ENCODE data around the gene HYAL2. TPM values are rescaled to one million over a fixed set of nuclear protein-coding genes. Genes with fewer than 3 reads are reported as not detected.

Gene HYAL2
- total RNA-seq, 1 experiment from 2014 or later, result 35.7 TPM

DNA sequence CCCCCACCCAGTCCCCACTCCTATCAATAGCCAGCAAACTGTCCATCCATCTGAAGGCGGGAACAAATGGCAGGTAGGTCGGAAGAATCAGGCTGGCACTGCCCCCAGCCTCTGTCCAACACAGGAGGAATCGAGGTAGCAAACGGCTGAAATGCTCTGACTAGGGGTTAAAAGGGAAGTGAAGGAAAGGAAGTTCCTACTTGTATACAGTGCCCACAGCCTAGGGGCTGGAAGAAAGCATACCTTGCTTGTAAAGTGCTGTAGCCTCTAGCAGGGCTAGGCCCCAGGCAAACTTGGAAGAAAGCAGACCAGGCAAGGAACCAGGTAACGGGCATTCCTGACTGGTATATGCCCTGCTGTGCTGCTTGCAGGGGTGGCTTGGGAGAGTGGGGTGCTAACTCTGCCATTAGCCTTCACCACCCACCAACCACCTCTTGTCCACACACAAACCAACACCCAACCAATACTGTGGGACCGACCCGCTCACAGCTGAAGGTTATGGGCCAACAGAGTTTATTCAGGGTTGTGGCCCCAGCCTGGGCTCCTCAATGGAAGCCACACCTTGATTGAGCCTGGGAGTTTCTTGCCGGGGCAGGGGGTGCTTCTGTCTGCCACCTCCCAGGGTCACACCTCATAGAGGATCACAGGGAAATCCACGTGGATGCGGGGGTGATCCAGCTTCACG, 3.1 kb upstream of the HYAL2 start:
- Mint-ChIP-seq H3K4me1 (ENCODE audit: low read depth, unreplicated experiment) (no peaks in the 10 kb centered on the region), H3K4me3 (ENCODE audit: low read depth, unreplicated experiment) (no peak overlapping the region), H3K27ac (ENCODE audit: unreplicated experiment) (no peak overlapping the region), H3K36me3 (ENCODE audit: insufficient read depth, unreplicated experiment) (peaks cover 45% of the 10 kb centered on the region), H3K27me3 (ENCODE audit: unreplicated experiment) (no peaks in the 10 kb centered on the region), H3K9me3 (ENCODE audit: low read depth, unreplicated experiment) (no peaks in the 10 kb centered on the region)
- DNase-seq, result no peak
- no TSS peak for BruUV-seq (replicated peaks)
- CTCF ChIA-PET, result interaction anchor here (1.0 to 1.6 kb wide), 2 partner anchors 23 to 26 kb away, joined by 4 to 7 read pairs; partner anchors contain the start of genes HYAL1, HYAL3 and NAA80
- TF ChIP-seq, protein P1, sequence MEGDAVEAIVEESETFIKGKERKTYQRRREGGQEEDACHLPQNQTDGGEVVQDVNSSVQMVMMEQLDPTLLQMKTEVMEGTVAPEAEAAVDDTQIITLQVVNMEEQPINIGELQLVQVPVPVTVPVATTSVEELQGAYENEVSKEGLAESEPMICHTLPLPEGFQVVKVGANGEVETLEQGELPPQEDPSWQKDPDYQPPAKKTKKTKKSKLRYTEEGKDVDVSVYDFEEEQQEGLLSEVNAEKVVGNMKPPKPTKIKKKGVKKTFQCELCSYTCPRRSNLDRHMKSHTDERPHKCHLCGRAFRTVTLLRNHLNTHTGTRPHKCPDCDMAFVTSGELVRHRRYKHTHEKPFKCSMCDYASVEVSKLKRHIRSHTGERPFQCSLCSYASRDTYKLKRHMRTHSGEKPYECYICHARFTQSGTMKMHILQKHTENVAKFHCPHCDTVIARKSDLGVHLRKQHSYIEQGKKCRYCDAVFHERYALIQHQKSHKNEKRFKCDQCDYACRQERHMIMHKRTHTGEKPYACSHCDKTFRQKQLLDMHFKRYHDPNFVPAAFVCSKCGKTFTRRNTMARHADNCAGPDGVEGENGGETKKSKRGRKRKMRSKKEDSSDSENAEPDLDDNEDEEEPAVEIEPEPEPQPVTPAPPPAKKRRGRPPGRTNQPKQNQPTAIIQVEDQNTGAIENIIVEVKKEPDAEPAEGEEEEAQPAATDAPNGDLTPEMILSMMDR (IDR thresholded peaks at IDR 0.05; ENCODE audit: unreplicated experiment), result no peak
- intact Hi-C loops (cut with micrococcal nuclease; ENCODE audit: unreplicated experiment), result loop anchor here (10.0 kb wide), 1 partner anchor 51 kb away; the partner anchor contains the start of gene LSMEM2

DNA sequence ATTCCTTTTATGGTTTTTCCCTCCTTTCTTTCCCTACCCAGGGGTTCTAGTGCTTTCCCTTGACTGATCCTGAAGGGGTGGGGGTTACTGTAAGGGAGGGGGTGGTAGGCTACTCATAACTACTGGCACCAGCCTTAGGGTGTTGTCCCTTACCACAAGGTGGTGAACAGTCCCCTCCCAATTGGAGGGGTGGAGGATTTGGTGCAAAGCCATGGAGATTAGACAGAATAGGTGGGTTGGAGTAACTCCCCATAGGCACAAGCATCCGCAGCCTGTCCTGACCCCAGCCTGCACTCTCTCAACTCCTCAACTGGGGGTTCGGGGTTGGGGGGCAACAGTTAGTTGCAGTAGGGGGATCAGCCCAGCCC, 2.6 kb upstream of the HYAL2 start:
- H3K9me3 Mint-ChIP-seq (ENCODE audit: low read depth, unreplicated experiment), result no peaks in the 10 kb centered on the region
- no TSS peak for BruUV-seq (replicated peaks)
- no peak overlapping the region for H3K4me3 Mint-ChIP-seq (ENCODE audit: low read depth, unreplicated experiment)
- peaks cover 45% of the 10 kb centered on the region for H3K36me3 Mint-ChIP-seq (ENCODE audit: insufficient read depth, unreplicated experiment)
- H3K27me3 Mint-ChIP-seq (ENCODE audit: unreplicated experiment), result no peaks in the 10 kb centered on the region
- no peaks in the 10 kb centered on the region for H3K4me1 Mint-ChIP-seq (ENCODE audit: low read depth, unreplicated experiment)
- CTCF ChIA-PET, result interaction anchor here (1.0 to 1.6 kb wide), 2 partner anchors 22 to 26 kb away, joined by 4 to 7 read pairs; partner anchors contain the start of genes HYAL1, HYAL3 and NAA80
- DNase-seq, result no peak
- H3K27ac Mint-ChIP-seq (ENCODE audit: unreplicated experiment), result no peak overlapping the region
- intact Hi-C loops (cut with micrococcal nuclease; ENCODE audit: unreplicated experiment), result loop anchor here (10.0 kb wide), 1 partner anchor 50 kb away; the partner anchor contains the start of gene LSMEM2
- TF ChIP-seq, protein P1 (IDR thresholded peaks at IDR 0.05; ENCODE audit: unreplicated experiment), result no peak

DNA sequence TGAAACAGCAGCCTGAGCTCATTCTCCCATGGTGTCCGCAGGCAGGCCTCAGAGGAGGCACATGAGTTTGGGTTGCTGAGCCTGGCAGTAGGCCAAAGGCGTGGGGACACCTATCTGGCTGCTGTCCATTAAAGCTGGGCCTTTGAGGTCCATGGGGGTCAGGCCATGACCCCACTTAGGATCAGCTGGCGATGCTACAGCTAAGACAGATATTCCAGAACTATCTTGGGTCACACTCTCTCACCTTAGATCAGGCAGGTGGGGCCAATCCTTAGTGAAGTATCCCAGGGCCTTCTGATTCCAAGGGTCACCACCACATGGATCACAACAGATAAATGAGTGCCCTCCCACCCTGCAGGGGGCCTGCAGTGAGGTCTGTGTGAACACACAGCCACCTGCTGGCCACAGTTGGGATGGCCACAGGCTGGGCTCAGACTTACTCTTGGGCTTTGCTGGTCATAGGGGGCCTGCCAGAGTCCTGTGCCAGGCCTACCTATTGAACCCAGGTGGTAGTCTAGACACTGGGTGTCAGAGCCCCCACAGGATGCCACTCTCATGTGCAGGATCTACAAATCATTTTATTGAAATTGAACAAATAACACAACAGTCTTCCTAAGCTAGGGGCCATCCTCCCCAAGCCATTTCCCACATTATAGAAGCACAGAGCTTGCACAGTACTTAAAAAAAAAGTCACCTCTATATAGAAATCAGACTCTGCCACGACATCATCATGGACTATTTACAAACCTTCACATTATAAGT, 2.0 kb upstream of the HYAL2 start:
- TF ChIP-seq, protein P1 (IDR thresholded peaks at IDR 0.05; ENCODE audit: unreplicated experiment), result peak; percentile 89
- Mint-ChIP-seq H3K27me3 (ENCODE audit: unreplicated experiment) (no peaks in the 10 kb centered on the region), H3K4me3 (ENCODE audit: low read depth, unreplicated experiment) (no peak overlapping the region), H3K9me3 (ENCODE audit: low read depth, unreplicated experiment) (no peaks in the 10 kb centered on the region), H3K27ac (ENCODE audit: unreplicated experiment) (no peak overlapping the region), H3K36me3 (ENCODE audit: insufficient read depth, unreplicated experiment) (peaks cover 44% of the 10 kb centered on the region), H3K4me1 (ENCODE audit: low read depth, unreplicated experiment) (no peaks in the 10 kb centered on the region)
- intact Hi-C loops (cut with micrococcal nuclease; ENCODE audit: unreplicated experiment), result loop anchor here (10.0 kb wide), 1 partner anchor 50 kb away; the partner anchor contains the start of gene LSMEM2
- no TSS peak for BruUV-seq (replicated peaks)
- CTCF ChIA-PET, result interaction anchor here (0.7 to 1.6 kb wide), 5 partner anchors 11 to 64 kb away, joined by 4 to 7 read pairs (median 4); partner anchors contain the start of genes HYAL1, HYAL3 and NAA80
- DNase-seq, result peak; percentile 79

DNA sequence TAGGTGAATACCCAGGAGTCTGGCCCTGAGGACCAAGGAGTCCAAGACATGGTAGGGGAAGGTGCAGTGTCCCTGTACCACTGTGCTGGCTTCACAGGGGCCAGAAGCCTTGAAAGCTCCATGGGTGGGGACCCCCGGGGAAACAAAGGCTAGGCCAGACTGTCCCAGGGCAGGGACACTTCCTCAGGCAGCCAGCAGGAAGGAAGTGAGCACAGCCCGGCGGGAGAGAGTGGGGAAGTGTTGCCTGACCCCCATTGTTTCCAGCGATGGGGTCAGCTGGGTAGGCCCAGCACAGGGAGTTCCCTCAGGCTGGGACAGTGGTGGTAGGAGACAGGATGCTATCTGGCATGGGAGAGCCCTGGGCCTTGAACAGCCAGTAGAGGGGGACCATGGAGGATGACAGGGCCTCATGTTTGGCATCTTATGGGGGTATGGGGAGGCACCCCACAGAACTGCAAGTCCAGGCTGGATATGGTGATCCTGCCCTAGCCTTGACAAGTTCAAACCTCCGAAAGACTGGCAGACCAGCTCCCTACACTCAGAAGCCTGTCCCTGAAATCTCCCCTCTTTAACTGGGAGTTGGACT, 1.2 kb upstream of the HYAL2 start:
- no TSS peak for BruUV-seq (replicated peaks)
- no peak overlapping the region for H3K27ac Mint-ChIP-seq (ENCODE audit: unreplicated experiment)
- H3K4me3 Mint-ChIP-seq (ENCODE audit: low read depth, unreplicated experiment), result no peak overlapping the region
- H3K4me1 Mint-ChIP-seq (ENCODE audit: low read depth, unreplicated experiment), result no peaks in the 10 kb centered on the region
- H3K36me3 Mint-ChIP-seq (ENCODE audit: insufficient read depth, unreplicated experiment), result peaks cover 43% of the 10 kb centered on the region
- no peaks in the 10 kb centered on the region for H3K27me3 Mint-ChIP-seq (ENCODE audit: unreplicated experiment)
- H3K9me3 Mint-ChIP-seq (ENCODE audit: low read depth, unreplicated experiment), result no peaks in the 10 kb centered on the region
- CTCF ChIA-PET, result interaction anchor here (0.7 to 1.6 kb wide), 4 partner anchors 12 to 64 kb away, joined by 4 to 7 read pairs (median 4); partner anchors contain the start of gene HYAL1
- TF ChIP-seq, protein P1 (IDR thresholded peaks at IDR 0.05; ENCODE audit: unreplicated experiment), result no peak
- intact Hi-C loops (cut with micrococcal nuclease; ENCODE audit: unreplicated experiment), result loop anchor here (10.0 kb wide), 1 partner anchor 49 kb away; the partner anchor contains the start of gene LSMEM2
- DNase-seq, result no peak

All from Calu3 (cell line).